Prostate gland (tissue), 2 donors: ENCODE data around the gene B9D1.

Experiments used
- POLR2AphosphoS5 ChIP-seq: sonication (generic); formaldehyde crosslinking; IDR thresholded peaks from one replicate; pipeline ENCODE4 v1.6.1; 2017; ENCODE audit warnings: antibody characterized with exemption
- TF ChIP-seq, protein P1 (sequence below), 4 experiments: fragments of 200-600 bp in 2 of 4; fragments of 450-650 bp in 2 of 4; sonication (generic) in 2 of 4; IDR thresholded peaks; 1 replicate in 3 of 4; 2 replicates in 1 of 4; pipeline ENCODE4 v1.5.1; 2016 to 2019; ENCODE audit warnings: antibody characterized with exemption in 4 of 4, mild to moderate bottlenecking in 2 of 4, moderate library complexity in 2 of 4

DNA sequence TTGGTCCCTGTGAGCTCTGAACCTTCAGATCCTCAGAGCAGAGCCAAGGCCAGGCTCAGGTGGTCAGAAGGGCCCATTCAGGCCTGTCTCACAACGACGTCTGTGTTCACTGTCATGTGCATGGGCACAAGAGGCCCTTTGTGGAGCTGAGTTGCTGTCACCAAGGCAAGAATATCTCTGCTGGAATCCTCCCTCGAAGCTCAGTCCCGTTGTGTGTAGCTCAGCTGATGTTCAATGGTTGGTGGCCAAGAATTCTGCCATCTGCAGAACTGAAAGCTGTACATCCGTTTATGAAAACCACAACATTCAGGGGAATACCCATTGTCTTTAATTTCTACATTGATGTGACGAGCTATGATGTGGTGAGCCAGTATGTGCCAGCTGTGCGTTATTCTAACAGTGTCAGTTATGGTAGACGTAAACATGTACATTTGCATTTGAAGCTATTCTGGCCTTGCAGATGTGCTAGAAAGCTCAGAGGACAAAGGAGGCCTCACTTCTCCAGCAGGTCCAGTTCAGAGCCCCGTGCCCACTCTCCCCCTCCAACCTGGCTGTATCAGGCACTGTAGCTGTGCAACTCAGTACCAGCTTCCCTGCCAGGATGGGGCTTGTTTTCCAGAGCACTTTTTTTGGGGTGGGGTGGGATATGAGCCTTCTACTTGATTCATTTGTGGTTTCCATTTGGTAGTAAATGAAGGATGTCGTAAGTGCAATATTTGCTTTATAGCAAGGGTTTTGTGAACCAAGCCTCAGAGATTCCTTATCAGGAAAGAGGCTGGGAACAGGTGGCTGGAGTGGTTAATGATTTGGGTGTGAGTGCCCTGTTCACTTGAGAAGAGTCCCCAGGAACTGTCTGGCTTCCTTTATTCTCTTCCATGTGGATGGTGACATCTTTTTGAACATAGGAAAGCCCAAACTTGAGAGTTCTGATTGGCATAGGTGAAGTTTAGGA, 56.1 kb downstream of the B9D1 start:
- TF ChIP-seq POLR2AphosphoS5, result no peak
- TF ChIP-seq, protein P1, sequence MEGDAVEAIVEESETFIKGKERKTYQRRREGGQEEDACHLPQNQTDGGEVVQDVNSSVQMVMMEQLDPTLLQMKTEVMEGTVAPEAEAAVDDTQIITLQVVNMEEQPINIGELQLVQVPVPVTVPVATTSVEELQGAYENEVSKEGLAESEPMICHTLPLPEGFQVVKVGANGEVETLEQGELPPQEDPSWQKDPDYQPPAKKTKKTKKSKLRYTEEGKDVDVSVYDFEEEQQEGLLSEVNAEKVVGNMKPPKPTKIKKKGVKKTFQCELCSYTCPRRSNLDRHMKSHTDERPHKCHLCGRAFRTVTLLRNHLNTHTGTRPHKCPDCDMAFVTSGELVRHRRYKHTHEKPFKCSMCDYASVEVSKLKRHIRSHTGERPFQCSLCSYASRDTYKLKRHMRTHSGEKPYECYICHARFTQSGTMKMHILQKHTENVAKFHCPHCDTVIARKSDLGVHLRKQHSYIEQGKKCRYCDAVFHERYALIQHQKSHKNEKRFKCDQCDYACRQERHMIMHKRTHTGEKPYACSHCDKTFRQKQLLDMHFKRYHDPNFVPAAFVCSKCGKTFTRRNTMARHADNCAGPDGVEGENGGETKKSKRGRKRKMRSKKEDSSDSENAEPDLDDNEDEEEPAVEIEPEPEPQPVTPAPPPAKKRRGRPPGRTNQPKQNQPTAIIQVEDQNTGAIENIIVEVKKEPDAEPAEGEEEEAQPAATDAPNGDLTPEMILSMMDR (IDR thresholded peaks at IDR 0.05), result no peak
